Activated CD8-positive, alpha-beta memory T cell treated with anti-CD3 and anti-CD28 coated beads, Interleukin-2, amount 50 U/mL, for 48 hours (primary cell): ENCODE data around the gene PDE6B.
"Not testable (repeated sequence)": the region's sequence is repeated elsewhere in the genome, so short reads cannot be mapped to it uniquely, and the experiment has no call there.

Source experiments
- DNase-seq: peaks from one replicate; pipeline ENCODE4 v3.0.0-alpha.2; 2020

PDE6B gene

GRCh38 chr4:658681-659667 is 33.6 kb downstream of the PDE6B start:
- no peak for DNase-seq

- no peak for DNase-seq
Observed at GRCh38 chr4:659851-660250, 34.5 kb downstream of the PDE6B start.

- DNase-seq: no peak
Observed at GRCh38 chr4:660401-660800, 35.0 kb downstream of the PDE6B start.

- no peak for DNase-seq
Observed at GRCh38 chr4:661231-661630, 35.9 kb downstream of the PDE6B start.

GRCh38 chr4:661881-662761 is 36.7 kb downstream of the PDE6B start:
- no peak for DNase-seq

GRCh38 chr4:663046-663437 is 37.7 kb downstream of the PDE6B start:
- no peak for DNase-seq

GRCh38 chr4:663438-664428 is 38.4 kb downstream of the PDE6B start:
- DNase-seq: peak; percentile 87

- DNase-seq: no peak
Observed at GRCh38 chr4:664713-665231, 39.4 kb downstream of the PDE6B start.

GRCh38 chr4:665381-665750 is 40.0 kb downstream of the PDE6B start:
- DNase-seq: no peak

- no peak for DNase-seq
Observed at GRCh38 chr4:665751-666435, 40.5 kb downstream of the PDE6B start.

- DNase-seq: no peak
Observed at GRCh38 chr4:666436-666810, 41.0 kb downstream of the PDE6B start.

- DNase-seq: no peak
Observed at GRCh38 chr4:666822-667544, 41.6 kb downstream of the PDE6B start.

GRCh38 chr4:667545-667925 is 42.2 kb downstream of the PDE6B start:
- DNase-seq: no peak

- DNase-seq: not testable (repeated sequence)
Observed at GRCh38 chr4:668219-668618, 42.8 kb downstream of the PDE6B start.

- not testable (repeated sequence) for DNase-seq
Observed at GRCh38 chr4:669806-670559, 44.6 kb downstream of the PDE6B start.

GRCh38 chr4:671769-672168 is 46.4 kb downstream of the PDE6B start:
- no peak for DNase-seq

GRCh38 chr4:673349-674091 is 48.1 kb downstream of the PDE6B start:
- DNase-seq: no peak

- DNase-seq: peak; percentile 100
Observed at GRCh38 chr4:674172-675035, 49.0 kb downstream of the PDE6B start, which contains the start of the genes ATP5ME and MYL5. ATP5ME (minus strand) TSS chr4:674276; CDS start chr4:674247, 29 bp downstream. MYL5 (plus strand) TSS chr4:674542; CDS start chr4:678027, 3,485 bp downstream.
